Fibroblast of lung (primary cell): ENCODE data around the gene PRSS21.

Experiments used
- CTCF ChIP-seq, 2 donors: IDR thresholded peaks in 1 of 2; conservative IDR thresholded peaks in 1 of 2; 1 replicate in 1 of 2; 2 replicates in 1 of 2; pipeline ENCODE4 v1.5.1; 2011 to 2012; ENCODE audit warnings: low read length in 2 of 2, control low read depth in 1 of 2, inconsistent platforms in 1 of 2, low read depth in 1 of 2, mild to moderate bottlenecking in 1 of 2
- EZH2 ChIP-seq: IDR thresholded peaks from 2 replicates; pipeline ENCODE4 v1.5.1; 2012; ENCODE audit warnings: low read length, control low read depth, mild to moderate bottlenecking; ENCODE audit errors: missing control alignments

DNA sequence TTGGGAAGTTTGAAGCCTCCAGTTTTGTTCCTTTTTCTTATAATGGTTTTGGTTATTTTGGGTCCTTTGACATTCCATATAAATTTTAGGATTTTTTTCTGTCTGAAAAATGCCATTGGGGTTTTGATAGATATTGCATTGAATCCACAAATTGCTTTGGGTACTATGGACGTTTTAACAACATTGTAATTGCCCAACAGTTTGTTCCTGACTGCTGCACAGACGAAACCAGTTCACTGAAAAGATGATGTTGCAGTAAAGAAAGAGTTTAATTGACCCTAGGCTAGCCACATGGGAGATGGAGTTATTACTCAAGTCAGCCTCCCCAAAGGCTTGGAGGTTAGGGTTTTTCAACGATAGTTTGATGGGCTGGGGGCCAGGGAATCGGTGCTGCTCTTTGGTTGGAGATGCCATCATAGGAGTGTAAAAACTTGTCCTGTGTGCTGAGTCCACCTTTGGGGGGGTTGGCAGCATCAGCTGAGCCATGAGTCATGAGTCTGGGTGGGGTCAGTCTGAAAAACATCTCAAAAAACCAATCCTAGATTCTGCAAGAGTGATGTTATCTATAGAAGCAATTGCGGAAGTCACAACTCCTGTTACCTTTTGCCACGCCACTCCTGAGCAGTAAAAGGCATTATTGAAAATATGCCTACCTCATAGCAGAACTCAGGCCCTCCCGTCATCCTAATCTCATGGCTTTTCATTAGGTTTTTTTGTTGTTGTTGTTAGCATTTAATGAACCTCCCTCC, 21.5 kb upstream of the PRSS21 start:
- TF ChIP-seq CTCF (conservative IDR thresholded peaks at IDR 0.05 in 1 of 2, IDR thresholded peaks at IDR 0.05 in 1 of 2; ENCODE audit: low read depth in 1 of 2, low read length in 2 of 2) (no peak), EZH2 (no peak)
